ENCODE measurements around the gene MRPS14. TPM values are rescaled to one million over a fixed set of nuclear protein-coding genes. Genes with fewer than 3 reads are reported as not detected.

The MRPS14 gene
- polyA plus RNA-seq, 1 of the 3 experiments (the other 2 are of a cell fraction): 18.2 TPM

DNA sequence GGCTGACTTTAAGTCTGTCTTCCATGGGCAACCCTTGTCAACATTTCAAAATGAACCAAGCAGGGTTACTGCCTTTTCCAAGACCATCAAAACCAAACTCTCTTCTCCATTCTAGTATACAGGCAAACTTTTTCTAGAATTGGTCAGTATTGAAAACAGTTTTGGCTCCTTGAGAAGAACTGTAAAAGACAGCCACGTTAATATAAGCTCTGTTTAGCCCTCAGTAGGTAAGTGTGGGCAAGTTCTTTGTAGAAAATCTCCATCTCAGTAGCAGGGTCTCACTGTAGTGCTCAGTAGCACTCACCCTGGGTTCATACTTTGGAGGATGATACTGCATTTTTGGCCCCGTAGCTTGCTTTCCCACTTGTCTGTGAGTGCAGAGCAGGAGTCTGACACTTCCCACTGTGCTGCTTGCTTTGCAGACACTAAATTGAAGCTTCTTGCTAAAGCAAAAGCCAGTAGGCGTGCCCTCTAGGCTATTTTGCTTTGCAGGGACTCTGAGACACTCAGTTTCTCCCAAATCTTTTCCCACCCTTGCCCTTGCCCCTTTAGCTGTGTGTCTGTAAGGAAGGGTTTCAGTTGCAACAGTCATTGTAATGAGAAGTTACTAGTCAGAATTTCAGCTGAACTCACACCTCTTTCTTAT is 57.7 kb downstream of the MRPS14 start:
- Histone ChIP-seq H3K4me3 (ENCODE audit: low read depth in 2 of 2, low read length in 1 of 2) (no peak overlapping the region), H3K4me2 (no peak overlapping the region), H3K36me3 (replicated peaks in 1 of 2; ENCODE audit: control insufficient read depth in 1 of 2, insufficient read depth in 2 of 2, low read length in 1 of 2) (no peaks in the 10 kb centered on the region), H3K4me1 (ENCODE audit: control insufficient read depth in 1 of 2, insufficient read depth in 2 of 2, low read depth in 1 of 2, low read length in 1 of 2) (peaks cover 0 to 2% of the 10 kb centered on the region in 2 experiments; a peak in 2 of 4 replicates), H2AFZ (ENCODE audit: low read depth) (no peak overlapping the region), H3K9ac (no peak overlapping the region), H3K9me3 (no peaks in the 10 kb centered on the region), H4K20me1 (ENCODE audit: insufficient read depth) (no peaks in the 10 kb centered on the region), H3F3A (replicated peaks; ENCODE audit: insufficient read depth) (no peaks in the 10 kb centered on the region), H3K79me2 (ENCODE audit: insufficient read depth) (no peaks in the 10 kb centered on the region), H3K27ac (ENCODE audit: low read depth in 2 of 2, low read length in 1 of 2) (no peak overlapping the region), H3K9me2 (no peaks in the 10 kb centered on the region), H3K27me3 (ENCODE audit: insufficient read depth) (no peaks in the 10 kb centered on the region)
- WGBS (ENCODE audit: low lambda C conversion rate): 75% methylated on average over 3 of the region's 3 CpGs
- POLR2A ChIA-PET: no interaction called here
- CTCF ChIA-PET: interaction anchor here (0.7 to 3.1 kb wide), 5 partner anchors 11 to 37 kb away, joined by 3 to 13 read pairs (median 3); no protein-coding TSS in a partner anchor
- TF ChIP-seq, protein P1, sequence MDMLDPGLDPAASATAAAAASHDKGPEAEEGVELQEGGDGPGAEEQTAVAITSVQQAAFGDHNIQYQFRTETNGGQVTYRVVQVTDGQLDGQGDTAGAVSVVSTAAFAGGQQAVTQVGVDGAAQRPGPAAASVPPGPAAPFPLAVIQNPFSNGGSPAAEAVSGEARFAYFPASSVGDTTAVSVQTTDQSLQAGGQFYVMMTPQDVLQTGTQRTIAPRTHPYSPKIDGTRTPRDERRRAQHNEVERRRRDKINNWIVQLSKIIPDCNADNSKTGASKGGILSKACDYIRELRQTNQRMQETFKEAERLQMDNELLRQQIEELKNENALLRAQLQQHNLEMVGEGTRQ (IDR thresholded peaks at IDR 0.05; ENCODE audit: borderline replicate concordance, low read depth, low read length): no peak
- no peak for TF ChIP-seq SIN3A (IDR thresholded peaks at IDR 0.05; ENCODE audit: borderline replicate concordance, low read depth, low read length)
- TF ChIP-seq RCOR1 (IDR thresholded peaks at IDR 0.05; ENCODE audit: low read length): no peak
- no peak for TF ChIP-seq NRF1 (IDR thresholded peaks at IDR 0.05; ENCODE audit: low read depth, low read length)
- TF ChIP-seq, protein P2, sequence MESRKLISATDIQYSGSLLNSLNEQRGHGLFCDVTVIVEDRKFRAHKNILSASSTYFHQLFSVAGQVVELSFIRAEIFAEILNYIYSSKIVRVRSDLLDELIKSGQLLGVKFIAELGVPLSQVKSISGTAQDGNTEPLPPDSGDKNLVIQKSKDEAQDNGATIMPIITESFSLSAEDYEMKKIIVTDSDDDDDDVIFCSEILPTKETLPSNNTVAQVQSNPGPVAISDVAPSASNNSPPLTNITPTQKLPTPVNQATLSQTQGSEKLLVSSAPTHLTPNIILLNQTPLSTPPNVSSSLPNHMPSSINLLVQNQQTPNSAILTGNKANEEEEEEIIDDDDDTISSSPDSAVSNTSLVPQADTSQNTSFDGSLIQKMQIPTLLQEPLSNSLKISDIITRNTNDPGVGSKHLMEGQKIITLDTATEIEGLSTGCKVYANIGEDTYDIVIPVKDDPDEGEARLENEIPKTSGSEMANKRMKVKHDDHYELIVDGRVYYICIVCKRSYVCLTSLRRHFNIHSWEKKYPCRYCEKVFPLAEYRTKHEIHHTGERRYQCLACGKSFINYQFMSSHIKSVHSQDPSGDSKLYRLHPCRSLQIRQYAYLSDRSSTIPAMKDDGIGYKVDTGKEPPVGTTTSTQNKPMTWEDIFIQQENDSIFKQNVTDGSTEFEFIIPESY (IDR thresholded peaks at IDR 0.05; ENCODE audit: borderline replicate concordance, low read depth): no peak
- no peak for TF ChIP-seq JUND (IDR thresholded peaks at IDR 0.05)
- TF ChIP-seq NFIC (IDR thresholded peaks at IDR 0.05; ENCODE audit: borderline replicate concordance): no peak
- no peak for TF ChIP-seq RAD21 (IDR thresholded peaks at IDR 0.05; ENCODE audit: low read length)
- TF ChIP-seq YY1 (IDR thresholded peaks at IDR 0.05; ENCODE audit: low read depth): no peak
- TF ChIP-seq RFX5 (IDR thresholded peaks at IDR 0.05; ENCODE audit: low read length): no peak
- TF ChIP-seq GABPA (IDR thresholded peaks at IDR 0.05; ENCODE audit: low read depth): no peak
- no peak for TF ChIP-seq ELF1 (IDR thresholded peaks at IDR 0.05)
- no peak for TF ChIP-seq FOXJ3 (CRISPR knock-in tag; IDR thresholded peaks at IDR 0.05)
- TF ChIP-seq EP300 (IDR thresholded peaks at IDR 0.05; ENCODE audit: borderline replicate concordance in 1 of 2, low read depth in 1 of 2, low read length in 1 of 2): no peak
- no peak for TF ChIP-seq MXI1 (IDR thresholded peaks at IDR 0.05; ENCODE audit: low read depth, low read length)
- TF ChIP-seq, protein P3, sequence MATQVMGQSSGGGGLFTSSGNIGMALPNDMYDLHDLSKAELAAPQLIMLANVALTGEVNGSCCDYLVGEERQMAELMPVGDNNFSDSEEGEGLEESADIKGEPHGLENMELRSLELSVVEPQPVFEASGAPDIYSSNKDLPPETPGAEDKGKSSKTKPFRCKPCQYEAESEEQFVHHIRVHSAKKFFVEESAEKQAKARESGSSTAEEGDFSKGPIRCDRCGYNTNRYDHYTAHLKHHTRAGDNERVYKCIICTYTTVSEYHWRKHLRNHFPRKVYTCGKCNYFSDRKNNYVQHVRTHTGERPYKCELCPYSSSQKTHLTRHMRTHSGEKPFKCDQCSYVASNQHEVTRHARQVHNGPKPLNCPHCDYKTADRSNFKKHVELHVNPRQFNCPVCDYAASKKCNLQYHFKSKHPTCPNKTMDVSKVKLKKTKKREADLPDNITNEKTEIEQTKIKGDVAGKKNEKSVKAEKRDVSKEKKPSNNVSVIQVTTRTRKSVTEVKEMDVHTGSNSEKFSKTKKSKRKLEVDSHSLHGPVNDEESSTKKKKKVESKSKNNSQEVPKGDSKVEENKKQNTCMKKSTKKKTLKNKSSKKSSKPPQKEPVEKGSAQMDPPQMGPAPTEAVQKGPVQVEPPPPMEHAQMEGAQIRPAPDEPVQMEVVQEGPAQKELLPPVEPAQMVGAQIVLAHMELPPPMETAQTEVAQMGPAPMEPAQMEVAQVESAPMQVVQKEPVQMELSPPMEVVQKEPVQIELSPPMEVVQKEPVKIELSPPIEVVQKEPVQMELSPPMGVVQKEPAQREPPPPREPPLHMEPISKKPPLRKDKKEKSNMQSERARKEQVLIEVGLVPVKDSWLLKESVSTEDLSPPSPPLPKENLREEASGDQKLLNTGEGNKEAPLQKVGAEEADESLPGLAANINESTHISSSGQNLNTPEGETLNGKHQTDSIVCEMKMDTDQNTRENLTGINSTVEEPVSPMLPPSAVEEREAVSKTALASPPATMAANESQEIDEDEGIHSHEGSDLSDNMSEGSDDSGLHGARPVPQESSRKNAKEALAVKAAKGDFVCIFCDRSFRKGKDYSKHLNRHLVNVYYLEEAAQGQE (IDR thresholded peaks at IDR 0.05; ENCODE audit: low read depth, low read length): no peak
- TF ChIP-seq, protein P4, sequence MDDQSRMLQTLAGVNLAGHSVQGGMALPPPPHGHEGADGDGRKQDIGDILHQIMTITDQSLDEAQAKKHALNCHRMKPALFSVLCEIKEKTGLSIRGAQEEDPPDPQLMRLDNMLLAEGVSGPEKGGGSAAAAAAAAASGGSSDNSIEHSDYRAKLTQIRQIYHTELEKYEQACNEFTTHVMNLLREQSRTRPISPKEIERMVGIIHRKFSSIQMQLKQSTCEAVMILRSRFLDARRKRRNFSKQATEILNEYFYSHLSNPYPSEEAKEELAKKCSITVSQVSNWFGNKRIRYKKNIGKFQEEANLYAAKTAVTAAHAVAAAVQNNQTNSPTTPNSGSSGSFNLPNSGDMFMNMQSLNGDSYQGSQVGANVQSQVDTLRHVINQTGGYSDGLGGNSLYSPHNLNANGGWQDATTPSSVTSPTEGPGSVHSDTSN (IDR thresholded peaks at IDR 0.05): no peak
- no peak for TF ChIP-seq TEAD4 (IDR thresholded peaks at IDR 0.05; ENCODE audit: borderline replicate concordance, insufficient read depth)
- no peak for TF ChIP-seq POLR2AphosphoS5 (IDR thresholded peaks at IDR 0.05; ENCODE audit: low read depth, low read length)
- DNase-seq: no peak
